DMS 273 (cell line): ENCODE measurements around the gene PDLIM3.

Experiments
- DNase-seq: peaks from one replicate; lab custom pipeline; 2025; ENCODE audit not compliant: unreplicated experiment; lab: John Stamatoyannopoulos, UW

PDLIM3 gene

GRCh38 chr4:185472103-185472542 is 63.2 kb downstream of the PDLIM3 start:
- DNase-seq, result no peak

GRCh38 chr4:185471235-185472102 is 63.8 kb downstream of the PDLIM3 start, which contains the start of gene CCDC110:
Gene CCDC110 (minus strand): TSS chr4:185471733. CDS start chr4:185471683, 50 bp downstream.
- DNase-seq, result peak; percentile 89

- peak; percentile 68 for DNase-seq
These were observed 64.7 kb downstream of the PDLIM3 start for GRCh38 chr4:185470501-185471195.

- DNase-seq, result no peak
These were observed 65.6 kb downstream of the PDLIM3 start for GRCh38 chr4:185469580-185470154.

- DNase-seq, result no peak
These were observed 66.3 kb downstream of the PDLIM3 start for GRCh38 chr4:185468999-185469398.

GRCh38 chr4:185467991-185468390 is 67.3 kb downstream of the PDLIM3 start:
- no peak for DNase-seq

- DNase-seq, result no peak
These were observed 68.2 kb downstream of the PDLIM3 start for GRCh38 chr4:185467101-185467500.

GRCh38 chr4:185465707-185466106 is 69.6 kb downstream of the PDLIM3 start:
- DNase-seq, result no peak

GRCh38 chr4:185464887-185465286 is 70.4 kb downstream of the PDLIM3 start:
- DNase-seq, result no peak

GRCh38 chr4:185464183-185464582 is 71.1 kb downstream of the PDLIM3 start:
- no peak for DNase-seq

- DNase-seq, result no peak
These were observed 71.8 kb downstream of the PDLIM3 start for GRCh38 chr4:185463541-185463940.

GRCh38 chr4:185461565-185461964 is 73.7 kb downstream of the PDLIM3 start:
- DNase-seq, result no peak

GRCh38 chr4:185457136-185457535 is 78.2 kb downstream of the PDLIM3 start:
- DNase-seq, result peak; percentile 9

- no peak for DNase-seq
These were observed 79.2 kb downstream of the PDLIM3 start for GRCh38 chr4:185456131-185456530.
